Epithelial cell of esophagus (primary cell): ENCODE results near the gene ELMO1.

Experiments
- DNase-seq: peaks from one replicate; pipeline ENCODE4 v3.0.0; 2010; ENCODE audit warnings: low read depth
- H3K4me3 ChIP-seq: 2 replicates; pipeline ENCODE4 v1.5.1; 2011; ENCODE audit warnings: mild to moderate bottlenecking, low read length, control low read depth
- CTCF ChIP-seq: IDR thresholded peaks from 2 replicates; pipeline ENCODE4 v1.5.1; 2011; ENCODE audit warnings: low read depth, mild to moderate bottlenecking, low read length, control low read depth, inconsistent platforms; ENCODE audit not compliant: insufficient read depth; ENCODE audit errors: missing control alignments

ELMO1 gene

GRCh38 chr7:36904101-36904500 is 544.6 kb downstream of the ELMO1 start:
- DNase-seq: no peak
- TF ChIP-seq CTCF: no peak
- no peak overlapping the region for H3K4me3 ChIP-seq

DNA sequence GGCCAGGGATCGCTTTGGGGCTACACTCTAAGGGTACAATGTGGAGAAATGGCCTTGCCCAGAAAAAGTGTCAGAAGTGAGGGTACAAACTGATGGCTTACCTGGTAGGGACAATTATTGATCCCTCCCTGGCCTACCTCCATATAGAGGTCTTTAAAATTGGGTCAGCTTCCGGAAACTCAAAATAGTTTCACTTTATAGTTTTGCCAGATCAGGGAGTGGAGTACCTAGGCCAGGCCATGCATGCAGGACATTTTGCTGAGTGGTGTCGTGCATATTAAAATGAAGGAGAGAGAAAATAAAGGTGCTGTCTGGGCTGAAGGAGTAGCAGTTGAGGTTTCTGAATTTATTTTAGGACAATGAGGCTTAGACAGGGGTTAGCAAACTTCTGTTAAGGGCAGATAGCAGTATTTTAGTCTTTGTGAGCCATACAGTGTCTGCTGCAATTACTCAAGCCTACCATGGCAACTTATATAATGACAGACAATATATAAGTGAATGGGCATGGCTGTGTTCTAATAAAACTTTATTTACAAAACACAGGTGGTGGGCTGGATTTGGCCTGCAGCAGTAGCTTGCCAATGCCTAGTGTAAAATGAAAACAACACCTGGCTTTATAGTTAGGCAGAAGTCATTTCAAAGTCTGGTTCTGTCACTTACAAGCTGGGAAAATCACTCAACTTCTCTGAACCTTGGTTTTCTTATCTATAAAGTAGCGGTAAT is 547.5 kb downstream of the ELMO1 start:
- DNase-seq: no peak
- H3K4me3 ChIP-seq: no peak overlapping the region
- TF ChIP-seq CTCF: no peak

GRCh38 chr7:36898186-36898585 is 550.5 kb downstream of the ELMO1 start:
- DNase-seq: no peak
- TF ChIP-seq CTCF: no peak
- H3K4me3 ChIP-seq: no peak overlapping the region

- no peak overlapping the region for H3K4me3 ChIP-seq
Observed at GRCh38 chr7:36896956-36897590, 551.6 kb downstream of the ELMO1 start.

DNA sequence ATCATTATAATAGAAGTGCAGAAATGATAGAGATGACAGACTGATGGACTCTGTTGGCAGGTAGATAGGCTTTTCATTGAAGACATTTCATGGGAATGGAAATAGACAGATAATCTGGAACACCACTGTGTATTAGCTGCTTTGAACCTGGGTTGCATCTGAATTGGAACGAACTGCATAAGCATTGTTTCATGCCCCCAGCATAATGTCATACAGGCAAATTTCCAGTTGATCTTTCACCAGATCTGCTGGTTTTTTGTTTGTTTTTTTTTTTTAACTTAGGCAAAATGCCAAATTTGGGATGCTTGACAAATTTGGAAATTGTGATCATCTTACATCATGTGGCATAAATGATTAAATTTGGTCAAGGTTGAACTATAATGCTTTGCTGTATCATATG is 552.2 kb downstream of the ELMO1 start:
- no peak for DNase-seq
- no peak overlapping the region for H3K4me3 ChIP-seq
- no peak for TF ChIP-seq CTCF

More at GRCh38 chr7:36896956-36897590, 551.6 kb downstream of the ELMO1 start:
- no peak for TF ChIP-seq CTCF
- peak; percentile 8 for DNase-seq

DNA sequence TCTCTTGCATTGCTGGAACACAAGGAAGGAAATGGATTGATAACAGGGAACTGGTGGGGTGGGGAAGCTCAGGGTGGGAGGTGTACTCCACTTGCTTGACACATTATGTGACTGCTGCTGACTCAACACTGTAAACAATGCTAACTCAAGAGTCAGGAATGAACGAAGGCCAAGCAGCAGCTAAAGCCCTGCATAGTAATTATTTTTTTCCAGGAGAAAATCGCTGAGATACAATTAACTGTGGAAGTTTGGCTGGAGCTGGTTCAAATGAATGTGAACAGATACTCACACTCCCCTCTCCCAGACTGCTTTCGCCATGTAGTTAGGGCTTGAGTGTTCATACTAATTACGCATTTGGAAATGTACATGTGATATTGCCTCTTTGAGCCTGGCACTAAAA is 553.5 kb downstream of the ELMO1 start:
- peak; percentile 79 for DNase-seq
- H3K4me3 ChIP-seq: no peak overlapping the region
- TF ChIP-seq CTCF: no peak

DNA sequence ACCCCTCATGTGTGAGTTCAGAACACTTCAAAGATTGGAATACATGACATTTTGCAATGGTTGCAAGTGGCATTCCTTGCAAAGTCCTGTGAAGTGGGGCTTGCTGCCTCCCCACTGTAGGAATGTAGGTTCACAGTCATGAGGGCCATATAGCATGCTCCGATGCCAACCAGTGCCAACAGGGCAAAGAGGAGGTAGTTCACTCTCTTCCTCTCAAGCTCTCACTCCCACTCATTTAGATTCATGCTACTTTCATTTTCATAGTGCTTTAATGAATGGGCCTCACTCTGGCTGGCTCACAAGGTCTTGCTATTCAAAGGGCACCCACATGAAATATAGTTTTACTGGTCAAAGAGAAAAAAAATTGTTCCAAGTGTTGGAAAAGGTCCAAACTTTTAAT is 554.5 kb downstream of the ELMO1 start:
- H3K4me3 ChIP-seq: no peak overlapping the region
- no peak for DNase-seq
- TF ChIP-seq CTCF: no peak
